GM18909 (cell line): Measurements from ENCODE around the gene ZNF202.
"Not testable (repeated sequence)": the region's sequence is repeated elsewhere in the genome, so short reads cannot be mapped to it uniquely, and the experiment has no call there.

ENCODE experiments used
- ATAC-seq: cut with Tn5 transposase; IDR thresholded peaks from one replicate; pipeline ENCODE4 v1.9.1; 2021; ENCODE audit warnings: mild to moderate bottlenecking; ENCODE audit not compliant: unreplicated experiment, poor library complexity

Gene ZNF202

DNA sequence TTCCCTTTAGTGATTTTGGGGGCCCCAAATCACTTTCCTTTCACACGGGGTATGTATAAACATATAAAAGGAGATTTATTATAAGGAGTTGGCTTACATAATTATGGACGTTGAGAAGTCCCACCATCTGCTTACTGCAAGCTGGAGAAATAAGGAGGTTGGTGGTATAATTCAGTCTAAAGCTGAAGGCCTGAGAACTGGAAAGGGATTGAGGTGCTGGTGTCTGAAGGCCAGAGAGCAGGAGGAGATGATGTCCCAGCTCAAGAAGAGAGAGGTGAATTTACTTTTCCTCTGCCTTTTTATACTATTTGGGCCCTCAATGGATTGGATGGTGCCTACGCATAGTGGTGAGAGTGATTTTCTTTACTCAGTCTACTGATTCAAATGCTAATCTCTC, 1.3 kb upstream of the ZNF202 start:
- no peak for ATAC-seq

DNA sequence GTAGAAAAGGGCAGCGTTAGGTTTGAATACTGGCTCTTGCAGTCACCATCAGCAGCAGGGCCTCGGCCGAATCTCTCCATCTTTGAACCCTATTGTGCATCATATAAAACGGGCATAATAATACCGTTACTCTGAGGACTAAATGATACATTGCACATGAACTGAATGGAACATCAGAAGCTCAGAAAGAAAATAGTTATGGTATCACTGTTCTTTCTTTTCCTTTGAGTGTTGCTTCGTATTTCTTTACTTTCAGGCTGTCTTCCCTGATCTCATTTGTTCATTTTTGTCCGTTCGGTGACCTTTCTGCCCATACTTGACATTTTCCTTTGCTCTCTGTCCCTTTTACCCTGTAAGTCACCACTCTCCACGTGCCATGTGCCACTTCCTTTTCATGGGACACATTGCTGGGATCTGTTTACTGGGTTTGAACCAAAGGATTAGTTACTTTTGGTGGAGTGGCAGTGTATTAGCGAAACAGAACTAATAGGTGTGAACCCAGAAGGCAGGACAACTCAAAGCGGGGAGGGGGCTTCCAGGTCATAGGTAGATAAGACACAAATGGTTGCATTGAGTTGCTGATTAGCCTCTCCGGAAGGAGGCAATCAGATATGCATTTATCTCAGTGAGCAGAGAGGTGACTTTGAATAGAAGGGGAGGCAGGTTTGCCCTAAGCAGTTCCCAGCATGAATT, 717 bp upstream of the ZNF202 start:
- no peak for ATAC-seq

DNA sequence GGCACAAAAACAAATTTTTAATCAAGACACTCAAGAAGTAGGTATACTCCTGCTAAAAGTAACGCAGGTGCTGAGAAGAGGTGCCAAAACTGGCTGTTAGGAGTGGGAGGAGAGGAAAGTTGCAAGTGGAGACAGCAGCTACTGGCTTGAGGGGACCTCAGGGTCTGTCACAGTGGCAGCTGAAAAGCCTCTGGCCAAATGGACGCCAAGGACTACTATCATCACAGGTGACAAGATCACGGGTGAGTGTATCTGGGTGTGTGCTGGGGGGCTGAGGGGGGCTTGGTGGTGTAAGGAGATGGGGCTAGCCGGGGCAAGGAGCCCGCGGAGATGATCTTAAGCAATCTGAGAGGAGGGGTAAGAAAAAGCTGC, 687 bp downstream of the ZNF202 start:
- peak; percentile 5 for ATAC-seq

DNA sequence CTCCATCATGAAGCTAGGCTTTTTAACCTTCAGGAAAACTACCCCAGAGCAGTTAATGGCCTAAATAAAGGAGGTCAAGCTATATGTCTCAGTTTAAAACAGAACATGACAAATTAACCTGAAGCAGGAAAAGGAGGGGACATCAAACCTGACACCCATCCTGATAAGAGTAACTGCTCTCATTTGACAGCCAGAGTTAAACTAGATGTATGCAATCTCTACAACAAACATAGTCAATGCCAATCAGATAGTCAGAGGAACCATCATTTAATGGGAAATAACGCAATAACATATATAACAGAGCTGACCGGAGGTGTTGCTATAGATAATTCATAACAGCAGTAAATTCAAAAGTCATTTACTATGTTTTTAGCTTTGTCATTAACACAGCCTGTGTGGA, 3.1 kb downstream of the ZNF202 start:
- ATAC-seq, result no peak

DNA sequence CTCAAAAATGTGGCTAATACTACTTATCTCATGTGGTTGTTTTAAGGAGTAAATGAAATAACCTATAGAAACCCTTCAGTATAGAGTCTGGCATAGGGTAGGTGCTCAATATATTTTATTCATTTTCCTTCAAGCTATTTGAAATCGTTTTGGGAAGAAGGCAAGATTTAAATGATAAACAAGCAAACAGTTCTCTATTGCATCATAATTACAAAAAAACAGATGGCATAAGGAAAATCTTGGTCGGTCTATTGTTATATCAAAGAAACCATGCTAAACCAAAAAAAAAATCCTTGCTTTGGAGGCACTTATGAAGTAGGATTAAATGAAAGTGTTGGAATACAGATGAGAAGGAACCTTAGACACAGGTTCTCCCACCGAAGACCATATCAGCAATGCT, 4.7 kb downstream of the ZNF202 start:
- ATAC-seq, result no peak

DNA sequence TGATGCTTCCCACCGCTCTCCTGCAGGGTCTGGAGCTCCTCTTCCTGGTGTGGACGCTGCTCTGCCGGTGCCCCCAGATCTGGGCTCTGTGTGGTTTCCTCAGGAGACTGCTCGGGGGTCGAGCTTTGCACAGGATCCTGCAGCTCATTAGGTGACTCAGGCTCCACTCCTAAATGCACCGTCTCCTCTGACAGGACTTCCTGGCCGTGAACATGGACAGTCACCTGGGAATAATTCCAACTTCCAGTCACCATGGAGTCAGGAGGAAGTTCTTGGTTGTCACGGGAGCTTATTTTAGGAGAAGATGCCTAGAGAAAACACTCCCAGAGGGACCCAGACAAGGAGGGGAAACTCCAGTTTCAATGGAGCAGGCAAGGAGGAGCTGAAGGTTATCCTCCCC, 11.9 kb downstream of the ZNF202 start:
- ATAC-seq, result no peak

DNA sequence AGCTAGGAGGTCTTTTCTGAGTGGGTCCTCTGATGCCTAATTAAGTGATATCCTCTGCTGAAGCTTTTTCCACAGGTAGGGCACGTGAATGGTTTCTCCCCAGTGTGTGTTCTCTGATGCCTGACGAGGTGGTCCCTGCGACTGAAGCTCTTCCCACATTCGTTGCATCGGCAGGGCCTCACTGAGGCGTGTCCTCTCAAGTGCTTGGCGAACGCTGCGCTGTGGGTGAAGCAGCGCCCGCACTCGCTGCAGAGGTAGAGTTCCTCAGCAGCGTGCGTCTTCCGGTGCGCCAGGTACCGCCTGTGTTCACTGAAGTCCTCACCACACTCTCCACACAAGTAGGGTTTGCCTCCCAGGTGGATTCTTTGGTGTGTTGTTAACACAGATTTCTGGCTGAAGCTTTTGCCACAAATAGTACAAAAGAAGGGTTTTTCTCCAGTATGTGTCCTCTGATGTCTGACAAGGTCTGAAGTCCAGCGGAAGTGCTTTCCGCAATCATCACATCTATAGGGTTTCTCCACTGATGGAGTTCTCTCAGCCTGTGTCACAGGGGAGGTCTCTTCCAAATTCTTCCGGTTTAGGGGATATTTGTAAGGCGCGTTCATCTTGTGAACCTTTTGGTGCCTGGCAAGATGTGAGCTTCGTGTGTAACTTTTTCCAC, 15.3 kb downstream of the ZNF202 start:
- ATAC-seq, result no peak

DNA sequence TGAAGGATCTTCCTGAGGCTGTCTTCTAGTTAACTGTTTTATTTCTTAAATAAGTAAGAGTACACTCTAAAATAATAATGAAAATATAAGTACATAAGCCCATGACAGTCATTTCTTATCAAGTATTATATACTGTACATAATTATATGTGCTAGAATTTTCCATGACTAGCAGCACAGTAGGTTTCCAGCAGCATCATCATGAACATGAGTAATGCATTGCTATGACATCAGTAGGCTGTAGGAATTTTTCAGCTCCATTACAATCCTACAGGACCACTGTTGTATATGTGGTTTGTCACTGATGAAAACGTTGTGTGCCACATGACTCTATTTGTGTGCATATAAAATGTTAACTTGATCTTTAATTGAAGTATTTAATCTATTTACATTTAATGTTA, 22.0 kb downstream of the ZNF202 start:
- no peak for ATAC-seq

DNA sequence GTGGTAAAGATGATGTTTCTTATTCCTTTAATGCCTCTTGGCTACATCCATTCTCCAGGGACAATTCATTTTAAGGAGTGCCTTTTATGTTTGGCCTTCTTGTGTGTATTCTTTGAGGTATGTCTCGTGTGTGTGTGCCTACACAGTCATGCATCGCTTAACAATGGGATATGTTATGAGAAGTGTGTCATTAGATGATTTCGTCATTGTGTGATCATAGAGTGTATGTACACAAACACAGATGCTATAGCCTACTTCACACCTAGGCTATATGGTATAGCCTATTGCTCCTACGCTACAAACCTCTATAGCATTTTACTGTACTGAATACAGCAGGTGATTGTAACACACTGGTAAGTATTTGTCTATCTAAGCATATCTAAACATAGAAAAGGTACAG, 23.0 kb downstream of the ZNF202 start:
- ATAC-seq, result no peak

DNA sequence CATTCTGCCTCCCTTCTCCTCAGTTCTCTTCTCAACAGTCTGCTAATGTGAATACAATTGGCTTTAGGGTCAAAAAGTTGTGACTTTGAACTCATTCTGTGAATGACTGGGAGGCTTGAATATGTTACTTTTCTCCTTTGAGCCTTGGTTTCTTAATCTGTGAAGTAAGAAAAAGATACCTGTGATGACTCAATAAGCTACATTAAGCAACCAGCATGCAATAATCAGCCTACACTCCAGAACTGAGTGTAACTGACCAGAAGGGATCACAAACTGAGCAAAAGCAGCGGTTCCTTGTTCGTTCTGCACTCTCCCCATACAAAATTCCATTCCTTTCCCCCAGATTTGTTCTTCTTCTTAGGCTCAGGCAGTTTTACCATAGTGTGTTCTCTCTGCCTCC, 23.4 kb downstream of the ZNF202 start:
- no peak for ATAC-seq

DNA sequence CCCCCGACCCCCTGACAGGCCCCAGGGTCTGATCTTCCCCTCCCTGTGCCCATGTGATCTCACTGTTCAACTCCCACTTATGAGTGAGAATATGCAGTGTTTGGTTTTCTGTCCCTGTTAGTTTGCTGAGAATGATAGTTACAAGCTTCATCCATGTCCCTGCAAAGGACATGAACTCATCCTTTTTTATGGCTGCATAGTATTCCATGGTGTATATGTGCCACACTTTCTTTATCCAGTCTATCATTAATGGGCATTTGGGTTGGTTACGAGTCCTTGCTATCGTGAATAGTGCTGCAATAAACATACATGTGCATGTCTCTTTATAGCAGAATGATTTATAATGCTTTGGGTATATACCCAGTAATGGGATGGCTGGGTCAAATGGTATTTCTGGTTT, 28.8 kb downstream of the ZNF202 start:
- not testable (repeated sequence) for ATAC-seq

DNA sequence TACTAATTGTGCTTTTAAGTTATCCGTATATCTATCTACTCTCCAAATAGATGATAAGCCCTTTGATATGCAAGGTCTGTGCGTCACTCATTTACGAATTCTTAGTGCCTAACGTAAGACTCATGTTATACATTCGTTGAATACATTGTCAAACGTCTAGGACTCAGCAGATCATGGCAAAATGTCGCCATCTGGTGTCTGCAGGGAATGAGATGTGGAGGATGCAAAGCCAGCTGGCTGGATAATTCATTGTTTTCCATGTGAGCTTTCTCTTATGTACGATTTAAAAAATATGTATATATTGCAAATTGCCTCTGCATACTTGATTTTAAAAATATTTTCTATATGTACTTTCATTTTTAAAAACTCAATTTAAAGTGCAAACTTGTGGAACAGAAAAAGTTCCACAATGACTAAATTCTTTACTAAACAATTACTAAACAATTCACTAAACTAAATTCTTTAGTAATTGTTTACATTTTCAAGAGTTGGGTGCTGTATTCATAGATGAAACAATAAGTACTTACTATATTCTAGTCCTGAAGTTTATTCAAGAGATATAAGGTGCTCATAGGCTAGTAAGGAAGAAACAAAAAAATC, 33.8 kb downstream of the ZNF202 start:
- ATAC-seq, result no peak

DNA sequence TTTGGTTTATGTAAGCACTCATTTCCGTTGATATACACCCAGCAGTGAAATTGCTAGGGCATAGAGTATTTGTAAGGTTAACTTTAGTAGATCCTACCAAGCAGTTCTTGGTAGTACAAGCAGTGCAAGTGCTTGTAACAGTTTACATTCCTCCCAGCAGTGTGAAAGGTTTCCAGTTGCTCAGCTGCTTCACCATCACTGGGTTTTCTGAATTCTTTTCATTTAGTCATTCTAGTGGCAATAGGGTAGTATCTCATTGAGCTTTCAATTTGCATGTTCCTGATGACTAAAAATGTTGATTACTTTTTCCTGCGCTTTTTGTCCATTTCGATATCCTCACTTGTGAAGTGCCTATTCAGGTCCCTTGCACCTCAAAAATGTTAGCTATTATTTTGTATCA, 34.3 kb downstream of the ZNF202 start:
- no peak for ATAC-seq

DNA sequence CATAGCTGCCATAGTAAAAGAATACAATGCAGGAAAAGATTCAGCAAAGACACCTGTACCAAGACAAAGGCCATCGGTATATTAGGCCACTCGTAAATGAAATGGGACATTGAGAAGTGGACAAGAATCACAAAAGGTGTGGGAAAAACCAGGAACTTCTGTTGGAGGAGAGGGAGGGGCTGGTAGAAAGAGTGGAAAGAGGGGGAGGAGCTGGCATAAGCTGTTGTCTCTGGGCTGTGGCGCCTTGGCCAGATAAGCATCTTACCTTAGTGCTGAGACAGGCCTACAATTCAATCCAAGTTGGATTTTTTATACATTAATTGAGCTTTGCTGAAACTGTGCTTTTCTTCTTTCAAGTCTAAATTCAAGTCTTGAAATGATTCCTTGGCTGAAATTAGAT, 37.1 kb downstream of the ZNF202 start:
- no peak for ATAC-seq

DNA sequence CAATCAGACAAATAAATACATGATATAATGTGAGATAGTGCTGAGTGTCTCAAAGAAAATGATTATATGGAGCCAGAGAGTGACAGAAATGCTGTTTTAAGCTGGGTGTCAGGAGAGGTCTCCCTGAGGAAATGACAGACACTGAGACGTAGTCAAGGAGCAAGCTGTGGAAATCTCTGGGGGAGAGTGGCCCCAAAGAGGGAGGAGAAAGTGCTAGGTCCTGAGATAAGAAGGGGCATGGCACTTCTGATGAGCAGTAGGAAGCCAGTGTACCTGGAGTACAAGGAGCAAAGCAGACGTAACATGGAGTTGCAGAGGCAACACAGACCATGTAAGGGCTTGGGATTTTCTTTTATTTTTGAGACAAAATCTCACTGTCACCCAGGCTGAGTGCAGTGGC, 38.8 kb downstream of the ZNF202 start:
- no peak for ATAC-seq

DNA sequence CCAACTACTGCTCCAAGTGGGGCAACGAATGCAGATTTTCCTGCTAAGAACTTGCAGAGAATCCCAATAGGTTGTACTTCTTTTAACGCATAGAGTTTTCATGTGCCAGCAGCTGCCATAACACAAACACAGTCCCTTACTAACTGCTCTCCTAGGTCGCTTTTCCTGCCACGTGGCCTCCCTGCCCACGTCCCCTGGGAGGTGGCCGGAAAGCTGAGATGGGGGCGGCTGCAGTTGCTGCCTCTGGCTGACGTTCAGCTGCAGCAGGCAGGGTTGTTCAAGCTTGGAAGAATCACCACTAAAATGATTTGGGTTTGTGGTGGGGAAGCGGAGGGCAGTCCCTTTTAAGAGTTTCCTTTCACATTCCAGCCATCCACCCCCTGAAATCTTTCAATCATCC, 39.3 kb downstream of the ZNF202 start:
- no peak for ATAC-seq

DNA sequence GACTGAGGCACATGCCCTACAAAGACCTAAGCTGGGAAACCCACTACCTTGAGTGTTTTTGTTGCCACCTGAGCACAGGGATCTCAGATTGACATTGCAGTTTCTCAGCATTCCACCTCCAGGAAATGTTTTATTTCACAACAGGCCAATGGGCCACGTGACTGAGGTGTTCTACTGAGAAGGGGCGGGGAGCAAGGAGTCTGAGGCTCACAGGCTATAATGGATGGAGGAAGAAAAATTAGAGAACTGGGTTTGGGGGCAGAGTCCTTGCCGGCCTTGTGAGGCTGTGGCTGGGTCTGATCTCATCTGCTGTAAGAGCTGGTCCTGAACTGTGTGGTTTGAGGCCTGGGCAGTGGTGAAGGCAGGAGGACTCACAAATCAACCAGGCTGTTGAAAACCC, 40.7 kb downstream of the ZNF202 start:
- ATAC-seq, result no peak

DNA sequence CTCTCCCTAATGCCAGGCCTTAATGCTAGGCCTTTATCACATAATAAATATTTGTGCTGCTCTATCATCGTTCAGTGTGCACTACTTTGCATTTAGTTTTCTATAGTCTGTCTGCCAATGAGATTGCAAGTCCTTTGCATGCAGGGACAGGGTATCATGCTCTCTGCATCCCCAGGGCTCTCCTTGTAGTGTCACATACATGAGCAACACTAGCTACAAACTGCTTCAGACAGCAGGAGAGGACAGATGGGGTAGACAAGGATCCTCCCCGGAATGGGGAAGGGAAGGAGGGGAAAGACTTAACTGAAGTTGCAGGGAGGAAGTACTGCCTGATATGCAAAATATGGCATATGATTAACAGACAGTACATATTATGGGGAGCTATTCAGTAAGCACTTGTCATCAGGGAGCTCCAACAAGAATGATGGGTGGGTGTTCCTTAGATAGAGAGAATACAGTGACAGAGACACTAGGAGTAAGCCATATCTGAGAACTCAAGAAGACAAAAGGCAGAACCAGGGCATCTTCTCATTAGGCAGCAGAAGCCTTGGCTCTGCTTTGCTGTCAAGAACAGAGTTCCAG, 42.8 kb downstream of the ZNF202 start:
- ATAC-seq, result no peak

DNA sequence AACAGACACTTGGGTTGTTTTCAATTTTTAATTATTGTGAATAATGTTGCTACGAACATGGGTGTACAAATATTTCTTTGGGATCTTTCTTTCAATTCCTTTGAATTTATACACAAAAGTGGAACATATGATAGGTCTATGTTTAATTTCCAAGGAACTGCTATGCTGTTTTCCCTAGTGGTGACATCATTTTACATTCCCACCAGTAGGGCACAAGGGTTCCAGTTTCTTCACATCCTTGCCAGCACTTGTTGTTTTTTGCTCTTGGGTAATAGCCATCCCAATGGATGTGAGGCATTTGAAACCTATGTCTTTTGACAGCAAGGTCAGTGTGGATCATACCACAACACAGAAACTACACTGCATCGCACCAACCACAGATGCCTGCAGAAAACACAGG, 45.3 kb downstream of the ZNF202 start:
- no peak for ATAC-seq

DNA sequence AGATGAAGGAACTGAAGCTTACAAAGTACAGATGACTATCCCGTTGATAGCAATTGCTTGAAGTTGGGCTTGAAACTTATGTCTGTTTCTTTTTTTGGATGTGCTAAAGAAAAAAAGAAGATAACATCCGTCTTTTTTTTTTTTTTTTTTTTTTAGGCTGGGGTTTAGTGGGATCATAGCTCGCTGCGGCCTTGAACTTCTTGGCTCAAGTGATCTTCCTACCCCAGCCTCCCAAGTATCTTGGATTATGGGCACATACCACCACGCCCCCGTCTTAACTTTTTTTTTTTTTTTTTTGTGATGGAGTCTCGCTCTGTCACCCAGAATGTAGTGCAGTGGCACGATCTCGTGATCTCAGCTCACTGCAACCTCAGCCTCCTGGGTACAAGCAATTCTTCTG, 46.2 kb downstream of the ZNF202 start:
- ATAC-seq, result no peak

DNA sequence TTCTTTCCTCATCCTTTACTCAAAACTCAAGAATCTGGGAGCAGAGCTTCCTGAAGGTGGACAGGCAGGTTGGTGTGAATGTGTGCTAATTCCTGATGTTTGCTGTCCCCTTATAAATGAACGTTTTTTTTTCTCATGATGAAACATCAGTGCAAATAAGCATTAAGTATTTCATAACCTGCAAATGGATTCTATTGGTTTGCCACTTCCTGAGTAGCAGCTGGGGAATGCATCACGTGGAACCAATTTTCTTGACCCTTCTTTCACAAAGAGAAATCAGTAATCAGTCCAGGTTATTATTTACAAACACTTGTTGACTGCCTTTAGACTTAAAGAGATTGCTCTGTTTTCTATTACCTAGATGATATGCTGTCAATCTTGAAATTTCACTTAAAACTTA, 46.9 kb downstream of the ZNF202 start:
- no peak for ATAC-seq

DNA sequence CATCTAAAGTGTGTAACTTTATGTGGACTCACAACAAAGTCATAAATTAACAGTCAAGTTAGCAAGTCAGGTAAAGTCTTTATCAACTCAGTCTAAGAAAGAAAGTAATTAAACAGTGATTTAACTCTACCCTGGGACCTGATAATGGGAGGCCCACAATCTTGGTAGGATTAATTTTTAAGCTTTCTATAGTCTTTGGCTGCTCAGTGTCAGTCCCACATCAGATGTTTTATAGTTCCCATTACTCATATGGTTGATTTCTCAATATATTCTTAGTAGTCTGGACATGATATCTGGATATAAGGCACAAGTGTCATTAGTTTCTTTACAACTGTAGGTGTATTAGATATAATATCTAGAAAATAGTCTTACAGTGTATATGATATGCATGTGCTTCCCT, 48.5 kb downstream of the ZNF202 start:
- no peak for ATAC-seq
